Urinary bladder (tissue), 4 donors: ENCODE data around the gene PHC2. TPM values are rescaled to one million over a fixed set of nuclear protein-coding genes. Genes with fewer than 3 reads are reported as not detected.

Source experiments
- DNase-seq: peaks from one replicate; pipeline ENCODE4 v3.0.0-alpha.2; 2015; ENCODE audit errors: extremely low spot score
- H3K27ac ChIP-seq: one replicate; pipeline ENCODE4 v1.5.1; 2013; ENCODE audit warnings: low read depth, mild to moderate bottlenecking, moderate library complexity
- H3K36me3 ChIP-seq: one replicate; pipeline ENCODE4 v1.6.1; 2013; ENCODE audit warnings: mild to moderate bottlenecking, moderate library complexity; ENCODE audit not compliant: insufficient read depth
- H3K4me1 ChIP-seq: one replicate; pipeline ENCODE4 v1.6.1; 2013; ENCODE audit warnings: mild to moderate bottlenecking, moderate library complexity; ENCODE audit not compliant: insufficient read depth
- H3K4me3 ChIP-seq: one replicate; pipeline ENCODE4 v1.5.1; 2013; ENCODE audit warnings: low read depth, low read length
- WGBS: extraction: QIAGEN DNeasy Blood & Tissue Kit; methylation state at CpG from one replicate; pipeline ENCODE4 v1.1.7; 2013; 5-methylcytosine and 5-hydroxymethylcytosine counted together
- polyA plus RNA-seq: library from polyadenylated mRNA; stranded (reverse); fragments of 200-250 nt; gene quantifications from one replicate; pipeline ENCODE4 v1.2.3, GENCODE V29; 2013
- total RNA-seq: library from RNA; depleted of rRNA; stranded (reverse); fragments of >200 nt; gene quantifications from one replicate; pipeline ENCODE4 v1.2.3, GENCODE V29; 2014
- donor health status: healthy with polysubstance abuse.
- donor health status: healthy.

The PHC2 gene
- total and polyA plus RNA-seq, 2 donors = 49.2 to 179 TPM

DNA sequence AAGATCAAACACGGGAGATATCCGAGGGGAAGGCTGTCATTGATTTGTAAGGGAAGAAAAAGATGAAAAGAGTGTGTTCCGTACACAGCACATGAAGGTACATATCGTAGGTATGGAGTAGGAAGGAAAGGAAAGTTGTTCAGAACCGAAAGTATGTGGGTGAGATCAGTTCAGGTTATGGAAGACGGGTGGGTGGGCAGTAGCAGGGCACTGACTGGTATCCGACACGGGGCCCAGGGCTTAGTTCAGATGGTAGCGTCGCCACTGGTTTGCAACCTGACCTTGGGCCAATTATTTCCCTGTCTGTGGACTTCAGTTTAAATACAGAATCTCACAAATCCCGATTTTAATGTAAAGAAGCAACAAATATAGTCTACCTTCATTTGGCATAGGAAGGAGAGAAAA lies 82.2 kb downstream of the PHC2 start:
- H3K36me3 ChIP-seq = no peaks in the 10 kb centered on the region
- no peak for DNase-seq
- 2% methylated on average over 11 of the region's 11 CpGs for WGBS
- H3K27ac ChIP-seq = peak overlapping the region; percentile 98
- peak overlapping the region; percentile 98 for H3K4me3 ChIP-seq
- peaks cover 3% of the 10 kb centered on the region for H3K4me1 ChIP-seq

DNA sequence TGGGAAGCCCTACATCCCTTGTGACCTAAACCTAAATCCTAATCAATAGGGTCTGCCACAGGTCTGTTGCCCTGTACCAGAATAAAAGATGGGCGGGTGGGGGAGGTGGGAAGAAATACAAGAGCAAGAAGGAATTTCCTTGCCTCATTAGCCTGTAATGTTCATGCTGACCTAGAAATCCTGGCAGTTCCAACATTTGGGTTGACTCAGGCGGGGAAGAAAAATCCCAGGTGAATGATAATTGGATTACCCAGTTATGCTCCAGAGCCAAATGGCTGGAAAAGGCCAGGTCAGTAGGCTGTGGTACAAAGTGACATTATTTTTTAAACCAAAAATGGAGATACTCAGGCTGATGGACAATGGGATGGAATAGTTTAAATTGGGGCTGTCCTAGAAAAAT lies 82.7 kb downstream of the PHC2 start:
- no peak for DNase-seq
- Histone ChIP-seq H3K27ac (peak overlapping the region; percentile 14), H3K4me3 (peak overlapping the region; percentile 98), H3K4me1 (peaks cover 3% of the 10 kb centered on the region), H3K36me3 (no peaks in the 10 kb centered on the region)
- 28% methylated on average over 2 of the region's 2 CpGs for WGBS

- peak overlapping the region; percentile 69 for H3K27ac ChIP-seq
- WGBS = 14% methylated on average over 5 of the region's 5 CpGs
- H3K36me3 ChIP-seq = no peaks in the 10 kb centered on the region
- H3K4me1 ChIP-seq = peaks cover 3% of the 10 kb centered on the region
- DNase-seq = no peak
- H3K4me3 ChIP-seq = peak overlapping the region; percentile 98
Observed at GRCh38 chr1:33347650-33347992, 83.3 kb downstream of the PHC2 start.

DNA sequence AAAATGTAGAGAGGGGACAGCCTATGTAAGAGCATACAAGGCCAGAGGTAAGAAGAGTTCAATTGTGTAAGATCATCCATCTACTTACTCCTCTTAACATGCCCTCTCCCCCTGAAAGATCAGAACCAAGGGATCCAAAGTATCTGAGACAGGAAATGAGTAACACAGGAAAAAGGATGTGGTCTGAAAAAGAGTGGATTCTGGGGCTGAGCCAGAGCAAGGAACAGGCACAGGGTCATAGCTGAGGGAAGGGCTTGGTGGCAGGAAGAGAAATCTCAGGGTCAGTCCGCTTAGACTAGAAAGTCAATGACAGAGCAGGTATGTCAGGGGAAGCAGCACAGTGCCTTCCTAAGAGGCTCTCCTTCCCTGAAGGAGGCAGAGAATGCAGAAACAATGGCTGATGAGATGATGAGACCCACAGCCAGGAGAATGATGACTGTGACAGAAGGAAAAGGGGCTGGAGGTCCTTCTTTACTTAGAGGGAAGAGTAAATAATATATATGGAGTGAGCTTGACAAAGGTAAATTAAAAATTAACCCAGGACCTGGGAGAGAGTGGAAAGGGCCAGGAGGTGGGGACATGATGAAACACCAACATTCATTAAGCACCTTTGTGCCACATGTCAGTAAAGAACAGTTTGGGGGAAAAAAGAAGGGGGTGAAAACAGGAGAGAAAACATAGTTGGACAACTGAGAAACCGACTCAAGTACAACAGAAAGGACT lies 83.8 kb downstream of the PHC2 start:
- WGBS = 19% methylated on average over 2 of the region's 2 CpGs
- peaks cover 3% of the 10 kb centered on the region for H3K4me1 ChIP-seq
- no peaks in the 10 kb centered on the region for H3K36me3 ChIP-seq
- H3K27ac ChIP-seq = peak overlapping the region; percentile 69
- H3K4me3 ChIP-seq = peak overlapping the region; percentile 14
- no peak for DNase-seq

GRCh38 chr1:33346533-33346926 lies 84.4 kb downstream of the PHC2 start:
- no peak overlapping the region for H3K4me3 ChIP-seq
- peak overlapping the region; percentile 69 for H3K27ac ChIP-seq
- H3K36me3 ChIP-seq = no peaks in the 10 kb centered on the region
- H3K4me1 ChIP-seq = peaks cover 3% of the 10 kb centered on the region
- 25% methylated on average over 3 of the region's 3 CpGs for WGBS
- no peak for DNase-seq

DNA sequence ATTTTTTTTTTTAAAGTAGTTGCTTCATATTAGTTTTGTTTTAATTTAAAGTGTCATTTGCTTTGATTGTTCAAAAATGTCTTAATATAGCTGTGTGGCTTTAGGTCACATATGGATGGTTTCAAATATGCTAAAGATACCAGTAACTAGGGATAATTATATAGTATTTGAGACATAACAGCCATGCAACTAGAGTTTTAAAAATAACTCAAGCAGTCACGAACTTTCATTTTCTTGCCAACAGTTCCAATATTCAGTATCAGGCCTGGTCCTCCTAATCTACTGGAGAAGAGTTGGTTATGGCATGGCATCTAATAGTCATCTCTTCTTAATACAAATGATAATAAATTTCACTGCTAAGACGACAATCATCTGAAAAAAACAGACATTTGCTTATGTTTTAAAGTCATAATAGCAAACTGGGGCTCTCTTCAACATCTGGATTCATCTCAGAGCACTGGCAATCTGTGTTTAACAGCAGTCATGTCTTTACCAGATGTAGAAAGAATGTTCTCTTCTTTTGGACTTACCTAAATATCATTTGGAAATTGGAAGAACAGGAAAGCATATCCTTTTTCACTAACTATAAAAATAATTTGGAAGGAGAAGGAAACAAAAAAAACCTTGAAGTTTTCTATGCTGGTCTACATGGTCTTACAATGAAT lies 85.9 kb downstream of the PHC2 start:
- Histone ChIP-seq H3K27ac (no peak overlapping the region), H3K4me3 (no peak overlapping the region), H3K4me1 (peaks cover 3% of the 10 kb centered on the region), H3K36me3 (no peaks in the 10 kb centered on the region)
- no peak for DNase-seq
- WGBS = 17% methylated on average over 2 of the region's 2 CpGs

GRCh38 chr1:33343539-33343938 lies 87.4 kb downstream of the PHC2 start:
- H3K36me3 ChIP-seq = no peaks in the 10 kb centered on the region
- 37% methylated on average over 5 of the region's 5 CpGs for WGBS
- H3K27ac ChIP-seq = no peak overlapping the region
- no peak overlapping the region for H3K4me3 ChIP-seq
- DNase-seq = no peak
- peaks cover 3% of the 10 kb centered on the region for H3K4me1 ChIP-seq

- DNase-seq = no peak
- WGBS = 8% methylated on average over 7 of the region's 7 CpGs
Observed at GRCh38 chr1:33342041-33342723, 88.7 kb downstream of the PHC2 start.

DNA sequence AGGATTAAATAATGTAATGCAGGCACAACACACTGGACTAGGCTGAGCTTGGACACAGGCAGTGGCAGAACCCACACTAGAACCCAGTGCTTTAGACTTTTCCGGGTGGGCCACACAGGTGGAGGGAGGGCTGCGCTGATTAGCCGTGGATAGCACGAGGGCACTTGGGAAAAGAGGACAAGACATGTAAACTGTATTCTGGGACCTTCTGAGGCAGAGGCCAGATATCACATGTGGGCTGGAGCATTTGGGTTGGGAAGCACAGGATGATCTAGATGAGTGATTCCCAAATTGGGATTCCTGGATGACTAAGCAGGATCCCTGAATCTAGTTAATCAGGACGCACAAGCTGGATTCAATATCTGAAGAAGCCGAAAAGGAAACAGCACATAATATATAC lies 89.7 kb downstream of the PHC2 start:
- peaks cover 3% of the 10 kb centered on the region for H3K4me1 ChIP-seq
- WGBS = 59% methylated on average over 6 of the region's 6 CpGs
- no peaks in the 10 kb centered on the region for H3K36me3 ChIP-seq
- no peak for DNase-seq
- no peak overlapping the region for H3K4me3 ChIP-seq
- H3K27ac ChIP-seq = peak overlapping the region; percentile 7

More at GRCh38 chr1:33342041-33342723, 88.7 kb downstream of the PHC2 start:
- H3K36me3 ChIP-seq = no peaks in the 10 kb centered on the region
- no peak overlapping the region for H3K4me3 ChIP-seq
- H3K4me1 ChIP-seq = peaks cover 3% of the 10 kb centered on the region
- H3K27ac ChIP-seq = peak overlapping the region; percentile 60

- 38% methylated on average over 2 of the region's 2 CpGs for WGBS
- Histone ChIP-seq H3K4me1 (peaks cover under 1% of the 10 kb centered on the region), H3K27ac (peak overlapping the region; percentile 73), H3K36me3 (no peaks in the 10 kb centered on the region), H3K4me3 (no peak overlapping the region)
- DNase-seq = no peak
Observed at GRCh38 chr1:33339413-33339812, 91.5 kb downstream of the PHC2 start.

- peak overlapping the region; percentile 73 for H3K27ac ChIP-seq
- H3K4me3 ChIP-seq = no peak overlapping the region
- H3K4me1 ChIP-seq = no peaks in the 10 kb centered on the region
- H3K36me3 ChIP-seq = no peaks in the 10 kb centered on the region
- DNase-seq = no peak
- 16% methylated on average over 14 of the region's 14 CpGs for WGBS
Observed at GRCh38 chr1:33338440-33339211, 92.3 kb downstream of the PHC2 start.

- no peaks in the 10 kb centered on the region for H3K36me3 ChIP-seq
- H3K4me3 ChIP-seq = no peak overlapping the region
- DNase-seq = no peak
- WGBS = 15% methylated on average over 1 of the region's 1 CpG
- H3K27ac ChIP-seq = peak overlapping the region; percentile 46
- no peaks in the 10 kb centered on the region for H3K4me1 ChIP-seq
Observed at GRCh38 chr1:33338048-33338439, 92.9 kb downstream of the PHC2 start.

GRCh38 chr1:33337441-33337840 lies 93.5 kb downstream of the PHC2 start:
- Histone ChIP-seq H3K36me3 (no peaks in the 10 kb centered on the region), H3K4me1 (no peaks in the 10 kb centered on the region), H3K4me3 (no peak overlapping the region), H3K27ac (peak overlapping the region; percentile 46)
- 77% methylated on average over 6 of the region's 6 CpGs for WGBS
- no peak for DNase-seq
